Endothelial cell of umbilical vein (primary cell): ENCODE data around the gene AMMECR1. TPM values are rescaled to one million over a fixed set of nuclear protein-coding genes. Genes with fewer than 3 reads are reported as not detected.

Experiments used
- BruUV-seq: library from RNA; stranded (reverse); fragments of 400-500 nt; replicated peaks from 2 replicates; lab custom pipeline; 2021; lab: Mats Ljungman, UMichigan
- CTCF ChIA-PET: fragments of 300-600, 350-600 bp; sonication (Branson Sonifier 250); formaldehyde crosslinking; loops from one replicate; lab custom pipeline; 2021; ENCODE audit warnings: antibody characterized with exemption, inconsistent platforms; lab: Charles Lee
- POLR2A ChIA-PET: fragments of 300-600, 350-600 bp; sonication (Branson Sonifier 250); formaldehyde crosslinking; loops from one replicate; lab custom pipeline; 2021; ENCODE audit warnings: antibody characterized with exemption, inconsistent platforms; lab: Charles Lee
- DNase-seq: peaks from one replicate; pipeline ENCODE4 v3.0.0-alpha.2; 2011; ENCODE audit warnings: low read depth, low spot score
- FAIRE-seq: peaks from 2 replicates; lab custom pipeline; 2011; peaks lifted over from hg19 to GRCh38; lab: Jason Lieb, UNC
- H2AFZ ChIP-seq: 2 replicates; pipeline ENCODE4 v1.6.0; 2012; ENCODE audit warnings: low read depth, low read length, control low read depth, inconsistent platforms
- H3K27ac ChIP-seq: 2 replicates; pipeline ENCODE4 v1.5.1; 2011; ENCODE audit warnings: low read depth, mild to moderate bottlenecking, control low read depth, low read length, moderate library complexity; ENCODE audit not compliant: insufficient read depth
- H3K27me3 ChIP-seq, 2 experiments: 2 replicates each; pipeline versions ENCODE4 v1.6.0 to v1.6.1; 2011; ENCODE audit warnings: low read length in 2 of 2, mixed read lengths in 1 of 2; ENCODE audit not compliant: control insufficient read depth in 2 of 2, insufficient read depth in 2 of 2
- H3K36me3 ChIP-seq, 2 experiments: 2 replicates in 1 of 2; 3 replicates in 1 of 2; pipeline ENCODE4 v1.5.1; 2011; ENCODE audit warnings: low read length in 2 of 2, mild to moderate bottlenecking in 1 of 2, moderate library complexity in 1 of 2; ENCODE audit not compliant: control insufficient read depth in 2 of 2, insufficient read depth in 2 of 2; ENCODE audit errors: extremely low read depth in 1 of 2
- H3K4me1 ChIP-seq: 3 replicates; pipeline ENCODE4 v1.5.1; 2011; ENCODE audit warnings: mild to moderate bottlenecking, low read length; ENCODE audit not compliant: control insufficient read depth, insufficient read depth; ENCODE audit errors: extremely low read depth
- H3K4me2 ChIP-seq: 2 replicates; pipeline ENCODE4 v1.6.1; 2011; ENCODE audit warnings: low read length, control low read depth, mixed read lengths; ENCODE audit not compliant: insufficient read depth
- H3K4me3 ChIP-seq, 3 experiments: fragments of 200-600 bp in 1 of 3; sonication (generic), shearing (Covaris generic) in 1 of 3; replicated peaks in 1 of 3; 2 replicates each; pipeline ENCODE4 v1.5.1; 2011 to 2016; ENCODE audit warnings: control low read depth in 3 of 3, low read length in 3 of 3, mild to moderate bottlenecking in 2 of 3, inconsistent platforms in 1 of 3, low read depth in 1 of 3, moderate library complexity in 1 of 3; ENCODE audit not compliant: insufficient read depth in 1 of 3
- H3K79me2 ChIP-seq: 2 replicates; pipeline ENCODE4 v1.6.0; 2012; ENCODE audit warnings: low read length, inconsistent platforms; ENCODE audit not compliant: control insufficient read depth, insufficient read depth
- H3K9ac ChIP-seq: replicated peaks from 2 replicates; pipeline ENCODE3; 2011; ENCODE audit warnings: low read length, control low read depth; ENCODE audit not compliant: insufficient read depth; ENCODE audit errors: extremely low read depth
- H3K9me1 ChIP-seq: replicated peaks from 3 replicates; pipeline ENCODE4 v1.6.0; 2011; ENCODE audit warnings: mild to moderate bottlenecking, low read length; ENCODE audit not compliant: control insufficient read depth, insufficient read depth; ENCODE audit errors: extremely low read depth
- H3K9me3 ChIP-seq: replicated peaks from 2 replicates; pipeline ENCODE4 v1.5.1; 2012; ENCODE audit warnings: low read length, inconsistent platforms; ENCODE audit not compliant: control insufficient read depth, insufficient read depth
- H4K20me1 ChIP-seq: replicated peaks from 2 replicates; pipeline ENCODE3; 2011; ENCODE audit warnings: mild to moderate bottlenecking, low read length; ENCODE audit not compliant: control insufficient read depth, insufficient read depth; ENCODE audit errors: extremely low read depth
- EZH2 ChIP-seq: IDR thresholded peaks from 2 replicates; pipeline ENCODE4 v1.6.1; 2012; ENCODE audit warnings: borderline replicate concordance, low read depth, mild to moderate bottlenecking, moderate library complexity, low read length, inconsistent platforms; ENCODE audit not compliant: severe bottlenecking
- FOS ChIP-seq: IDR thresholded peaks from 2 replicates; pipeline ENCODE4 v1.6.1; 2011; ENCODE audit warnings: mild to moderate bottlenecking, low read length, moderate library complexity, borderline replicate concordance; ENCODE audit not compliant: insufficient read depth
- GATA2 ChIP-seq: IDR thresholded peaks from 2 replicates; pipeline ENCODE4 v1.7.0; 2011; ENCODE audit warnings: low read depth, mild to moderate bottlenecking, moderate library complexity, mixed read lengths, low read length; ENCODE audit not compliant: insufficient read length, insufficient read depth
- JUN ChIP-seq: IDR thresholded peaks from 2 replicates; pipeline ENCODE4 v1.6.1; 2011; ENCODE audit warnings: borderline replicate concordance, low read depth; ENCODE audit not compliant: insufficient read length, insufficient read depth
- MYC ChIP-seq: IDR thresholded peaks from one replicate; pipeline ENCODE4 v1.6.1; 2011; ENCODE audit warnings: mild to moderate bottlenecking, low read depth, low read length
- POLR2A ChIP-seq: IDR thresholded peaks from 2 replicates; pipeline ENCODE4 v1.6.1; 2012; ENCODE audit warnings: low read depth, mild to moderate bottlenecking, control low read depth, low read length
- POLR2AphosphoS5 ChIP-seq: IDR thresholded peaks from 2 replicates; pipeline ENCODE4 v1.6.1; 2012; ENCODE audit warnings: low read depth, mild to moderate bottlenecking, control low read depth, low read length, moderate library complexity; ENCODE audit not compliant: insufficient read depth
- dilution Hi-C: fragments of 300-500 bp; cut with MboI; formaldehyde crosslinking; loops from one replicate; pipeline ENCODE4 v1.15.0; 2019; ENCODE audit warnings: low sequenced_read_pairs; ENCODE audit not compliant: extremely low pct_ligation_motif_present
- intact Hi-C: fragments of 100-400 bp; cut with micrococcal nuclease; formaldehyde crosslinking; loops from one replicate; pipeline ENCODE4 v1.10.0; 2022
- polyA plus RNA-seq, 4 experiments: library from polyadenylated mRNA; depleted of rRNA in 3 of 4; stranded (reverse) in 3 of 4; unstranded in 1 of 4; fragments of >200 nt; gene quantifications; 2 replicates each; pipeline versions ENCODE4 v1.2.1 to v1.2.3, GENCODE V29; 2011 to 2012; ENCODE audit warnings: missing spikeins in 1 of 4
- total RNA-seq: library from RNA; stranded (reverse); gene quantifications from 2 replicates; pipeline ENCODE4 v1.2.3, GENCODE V29; 2021
- TF ChIP-seq, protein P1 (sequence below): IDR thresholded peaks from 2 replicates; pipeline ENCODE4 v1.6.1; 2011; ENCODE audit not compliant: insufficient read depth, insufficient read length
- TF ChIP-seq, protein P2 (sequence below), 2 donors: IDR thresholded peaks; 1 replicate in 1 of 2; 2 replicates in 1 of 2; pipeline ENCODE4 v1.5.1; 2011; ENCODE audit warnings: low read length in 2 of 2, mild to moderate bottlenecking in 2 of 2, moderate library complexity in 2 of 2, control low read depth in 1 of 2, inconsistent platforms in 1 of 2, low read depth in 1 of 2; ENCODE audit not compliant: insufficient read depth in 1 of 2; ENCODE audit errors: extremely low read depth in 1 of 2

Gene AMMECR1
- total and polyA plus RNA-seq, 2 donors (not counting 3 experiments of a cell fraction or from before 2014, with no cell fraction given), result 3.6 to 6.9 TPM

DNA sequence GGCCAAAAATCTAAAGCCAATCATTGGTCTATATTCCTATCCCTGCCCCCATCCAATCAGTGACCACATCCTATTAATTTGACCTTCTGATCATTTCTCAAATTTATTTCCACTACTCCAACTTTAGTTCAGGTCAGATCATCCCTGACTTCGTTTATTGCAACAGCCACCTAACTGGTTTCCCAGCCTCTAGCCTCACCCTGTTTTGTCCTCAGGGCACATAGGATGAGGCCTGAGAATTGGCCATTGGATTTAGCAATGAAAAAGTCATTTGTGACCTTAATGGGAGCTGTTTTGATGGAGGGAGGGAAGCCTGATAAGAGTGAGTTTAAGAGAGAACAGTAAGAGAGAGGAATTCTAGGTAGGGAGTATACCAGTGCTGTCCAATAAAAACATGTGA is 155.0 kb downstream of the AMMECR1 start:
- CTCF ChIA-PET, result interaction anchor here (0.9 to 10.2 kb wide), 4 partner anchors 244 to 256 kb away, joined by 3 to 286 read pairs (median 6); no protein-coding TSS in a partner anchor
- no peak overlapping the region for H3K9ac ChIP-seq
- H3K4me2 ChIP-seq, result no peak overlapping the region
- intact Hi-C loops, result no loop called here
- no peaks in the 10 kb centered on the region for H3K9me3 ChIP-seq
- TF ChIP-seq, protein P1, sequence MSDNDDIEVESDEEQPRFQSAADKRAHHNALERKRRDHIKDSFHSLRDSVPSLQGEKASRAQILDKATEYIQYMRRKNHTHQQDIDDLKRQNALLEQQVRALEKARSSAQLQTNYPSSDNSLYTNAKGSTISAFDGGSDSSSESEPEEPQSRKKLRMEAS, result no peak
- no peak for TF ChIP-seq JUN
- no peak for TF ChIP-seq EZH2
- TF ChIP-seq POLR2A, result no peak
- no peak for TF ChIP-seq POLR2AphosphoS5
- TF ChIP-seq MYC, result no peak
- no peak for TF ChIP-seq FOS
- TF ChIP-seq GATA2, result no peak
- TF ChIP-seq, protein P2, sequence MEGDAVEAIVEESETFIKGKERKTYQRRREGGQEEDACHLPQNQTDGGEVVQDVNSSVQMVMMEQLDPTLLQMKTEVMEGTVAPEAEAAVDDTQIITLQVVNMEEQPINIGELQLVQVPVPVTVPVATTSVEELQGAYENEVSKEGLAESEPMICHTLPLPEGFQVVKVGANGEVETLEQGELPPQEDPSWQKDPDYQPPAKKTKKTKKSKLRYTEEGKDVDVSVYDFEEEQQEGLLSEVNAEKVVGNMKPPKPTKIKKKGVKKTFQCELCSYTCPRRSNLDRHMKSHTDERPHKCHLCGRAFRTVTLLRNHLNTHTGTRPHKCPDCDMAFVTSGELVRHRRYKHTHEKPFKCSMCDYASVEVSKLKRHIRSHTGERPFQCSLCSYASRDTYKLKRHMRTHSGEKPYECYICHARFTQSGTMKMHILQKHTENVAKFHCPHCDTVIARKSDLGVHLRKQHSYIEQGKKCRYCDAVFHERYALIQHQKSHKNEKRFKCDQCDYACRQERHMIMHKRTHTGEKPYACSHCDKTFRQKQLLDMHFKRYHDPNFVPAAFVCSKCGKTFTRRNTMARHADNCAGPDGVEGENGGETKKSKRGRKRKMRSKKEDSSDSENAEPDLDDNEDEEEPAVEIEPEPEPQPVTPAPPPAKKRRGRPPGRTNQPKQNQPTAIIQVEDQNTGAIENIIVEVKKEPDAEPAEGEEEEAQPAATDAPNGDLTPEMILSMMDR (IDR thresholded peaks at IDR 0.05; ENCODE audit: extremely low read depth in 1 of 2, insufficient read depth in 1 of 2, low read depth in 1 of 2, low read length in 2 of 2), result no peak
- H2AFZ ChIP-seq, result no peak overlapping the region
- H3K36me3 ChIP-seq, result no peaks in the 10 kb centered on the region
- H3K27ac ChIP-seq, result no peak overlapping the region
- no peaks in the 10 kb centered on the region for H3K9me1 ChIP-seq
- H3K79me2 ChIP-seq, result no peaks in the 10 kb centered on the region
- no peaks in the 10 kb centered on the region for H3K27me3 ChIP-seq
- DNase-seq (no peak), FAIRE-seq (no peak)
- no peak overlapping the region for H3K4me3 ChIP-seq
- peaks cover 10% of the 10 kb centered on the region for H3K4me1 ChIP-seq
- no TSS peak for BruUV-seq
- no peaks in the 10 kb centered on the region for H4K20me1 ChIP-seq
- POLR2A ChIA-PET, result no interaction called here
- dilution Hi-C loops, result no loop called here
